A549 (cell line): Measurements from ENCODE around the gene OXTR.

ENCODE experiments used
- BHLHE40 ChIP-seq: IDR thresholded peaks from 2 replicates; pipeline ENCODE4 v1.6.1; 2012; ENCODE audit warnings: low read depth, low read length, inconsistent platforms
- KDM5A ChIP-seq: fragments of 200-600 bp; sonication (generic); IDR thresholded peaks from 2 replicates; pipeline ENCODE4 v1.6.1; 2016; ENCODE audit warnings: antibody characterized with exemption, mild to moderate bottlenecking
- MYC ChIP-seq: IDR thresholded peaks from 2 replicates; pipeline ENCODE4 v1.6.1; 2012; ENCODE audit warnings: mild to moderate bottlenecking, inconsistent platforms, low read length, improper control_type of control experiment, borderline replicate concordance
- RAD21 ChIP-seq, 2 experiments: fragments of >200 bp in 1 of 2; sonication (Bioruptor Twin) in 1 of 2; formaldehyde crosslinking in 1 of 2; IDR thresholded peaks in 1 of 2; conservative IDR thresholded peaks in 1 of 2; 2 replicates in 1 of 2; 3 replicates in 1 of 2; pipeline ENCODE4 v1.6.1; 2012 to 2018; ENCODE audit warnings: inconsistent platforms in 1 of 2
- SREBF2 ChIP-seq: fragments of 450-650 bp; IDR thresholded peaks from 2 replicates; pipeline ENCODE4 v1.6.1; 2014; ENCODE audit warnings: mild to moderate bottlenecking, moderate library complexity
- TFCP2L1 ChIP-seq: fragments of 250-450 bp; sonication (Bioruptor Pico); IDR thresholded peaks from 2 replicates; pipeline ENCODE4 v1.5.0; 2021; ENCODE audit warnings: mild to moderate bottlenecking
- TF ChIP-seq, protein P1 (sequence below): fragments of 450-650 bp; IDR thresholded peaks from 2 replicates; pipeline ENCODE4 v1.6.1; 2014; ENCODE audit warnings: antibody characterized with exemption
- TF ChIP-seq, protein P2 (sequence below): fragments of >200 bp; sonication (Bioruptor Twin); formaldehyde crosslinking; IDR thresholded peaks from 3 replicates; pipeline ENCODE4 v1.5.1; 2016
- TF ChIP-seq, protein P3 (sequence below): fragments of 200-600 bp; sonication (generic); IDR thresholded peaks from 2 replicates; pipeline ENCODE4 v1.6.1; 2016; ENCODE audit warnings: antibody characterized with exemption, mild to moderate bottlenecking, moderate library complexity
- TF ChIP-seq, protein P4 (sequence below): fragments of 150-350 bp; IDR thresholded peaks from 2 replicates; pipeline ENCODE4 v1.6.1; 2014; ENCODE audit warnings: low read depth, mild to moderate bottlenecking, low read length
- TF ChIP-seq, protein P5 (sequence below): fragments of 250-450 bp; sonication (Bioruptor Pico); IDR thresholded peaks from 2 replicates; pipeline ENCODE4 v1.5.0; 2021; ENCODE audit warnings: mild to moderate bottlenecking, moderate library complexity, borderline replicate concordance
- TF ChIP-seq, protein P6 (sequence below): IDR thresholded peaks from 2 replicates; pipeline ENCODE4 v1.6.1; 2012

DNA sequence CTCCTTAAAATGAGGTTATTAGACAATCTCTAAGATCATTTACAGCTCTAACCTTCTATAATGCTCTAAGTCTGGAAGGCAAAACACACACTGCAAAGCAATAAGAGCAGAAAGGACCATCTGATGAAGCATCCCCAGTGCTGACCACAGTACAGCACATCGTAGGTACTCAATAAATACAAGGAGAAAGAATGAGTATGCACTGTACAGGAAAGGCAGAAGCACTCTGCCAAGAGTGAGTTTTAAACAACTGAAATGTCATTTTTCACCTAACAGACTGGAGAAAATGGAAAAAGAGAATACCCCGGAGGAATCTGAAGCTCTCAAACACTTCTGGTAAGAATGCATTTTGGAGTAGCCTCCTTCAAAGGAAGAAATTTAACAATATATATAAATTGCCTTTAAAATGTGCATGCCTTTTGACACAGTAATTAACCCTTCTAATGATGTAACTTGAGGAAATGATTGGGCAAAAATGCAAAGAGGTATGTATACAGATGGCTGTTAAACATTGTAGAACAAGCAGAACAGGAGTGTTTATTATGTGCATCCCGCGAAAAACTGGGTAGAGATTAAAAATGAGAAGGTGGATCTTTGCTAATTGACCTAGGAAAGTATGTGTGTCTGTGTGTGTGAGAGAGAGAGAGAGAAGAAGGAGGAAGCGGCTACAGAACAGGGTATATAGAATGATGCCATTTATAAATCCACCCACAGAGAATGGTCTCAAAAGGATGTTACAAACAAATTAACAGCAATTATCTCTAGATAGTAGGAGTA lies 8.0 kb upstream of the OXTR start:
- TF ChIP-seq, protein P1, sequence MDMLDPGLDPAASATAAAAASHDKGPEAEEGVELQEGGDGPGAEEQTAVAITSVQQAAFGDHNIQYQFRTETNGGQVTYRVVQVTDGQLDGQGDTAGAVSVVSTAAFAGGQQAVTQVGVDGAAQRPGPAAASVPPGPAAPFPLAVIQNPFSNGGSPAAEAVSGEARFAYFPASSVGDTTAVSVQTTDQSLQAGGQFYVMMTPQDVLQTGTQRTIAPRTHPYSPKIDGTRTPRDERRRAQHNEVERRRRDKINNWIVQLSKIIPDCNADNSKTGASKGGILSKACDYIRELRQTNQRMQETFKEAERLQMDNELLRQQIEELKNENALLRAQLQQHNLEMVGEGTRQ = no peak
- TF ChIP-seq, protein P2, sequence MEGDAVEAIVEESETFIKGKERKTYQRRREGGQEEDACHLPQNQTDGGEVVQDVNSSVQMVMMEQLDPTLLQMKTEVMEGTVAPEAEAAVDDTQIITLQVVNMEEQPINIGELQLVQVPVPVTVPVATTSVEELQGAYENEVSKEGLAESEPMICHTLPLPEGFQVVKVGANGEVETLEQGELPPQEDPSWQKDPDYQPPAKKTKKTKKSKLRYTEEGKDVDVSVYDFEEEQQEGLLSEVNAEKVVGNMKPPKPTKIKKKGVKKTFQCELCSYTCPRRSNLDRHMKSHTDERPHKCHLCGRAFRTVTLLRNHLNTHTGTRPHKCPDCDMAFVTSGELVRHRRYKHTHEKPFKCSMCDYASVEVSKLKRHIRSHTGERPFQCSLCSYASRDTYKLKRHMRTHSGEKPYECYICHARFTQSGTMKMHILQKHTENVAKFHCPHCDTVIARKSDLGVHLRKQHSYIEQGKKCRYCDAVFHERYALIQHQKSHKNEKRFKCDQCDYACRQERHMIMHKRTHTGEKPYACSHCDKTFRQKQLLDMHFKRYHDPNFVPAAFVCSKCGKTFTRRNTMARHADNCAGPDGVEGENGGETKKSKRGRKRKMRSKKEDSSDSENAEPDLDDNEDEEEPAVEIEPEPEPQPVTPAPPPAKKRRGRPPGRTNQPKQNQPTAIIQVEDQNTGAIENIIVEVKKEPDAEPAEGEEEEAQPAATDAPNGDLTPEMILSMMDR = no peak
- TF ChIP-seq, protein P3, sequence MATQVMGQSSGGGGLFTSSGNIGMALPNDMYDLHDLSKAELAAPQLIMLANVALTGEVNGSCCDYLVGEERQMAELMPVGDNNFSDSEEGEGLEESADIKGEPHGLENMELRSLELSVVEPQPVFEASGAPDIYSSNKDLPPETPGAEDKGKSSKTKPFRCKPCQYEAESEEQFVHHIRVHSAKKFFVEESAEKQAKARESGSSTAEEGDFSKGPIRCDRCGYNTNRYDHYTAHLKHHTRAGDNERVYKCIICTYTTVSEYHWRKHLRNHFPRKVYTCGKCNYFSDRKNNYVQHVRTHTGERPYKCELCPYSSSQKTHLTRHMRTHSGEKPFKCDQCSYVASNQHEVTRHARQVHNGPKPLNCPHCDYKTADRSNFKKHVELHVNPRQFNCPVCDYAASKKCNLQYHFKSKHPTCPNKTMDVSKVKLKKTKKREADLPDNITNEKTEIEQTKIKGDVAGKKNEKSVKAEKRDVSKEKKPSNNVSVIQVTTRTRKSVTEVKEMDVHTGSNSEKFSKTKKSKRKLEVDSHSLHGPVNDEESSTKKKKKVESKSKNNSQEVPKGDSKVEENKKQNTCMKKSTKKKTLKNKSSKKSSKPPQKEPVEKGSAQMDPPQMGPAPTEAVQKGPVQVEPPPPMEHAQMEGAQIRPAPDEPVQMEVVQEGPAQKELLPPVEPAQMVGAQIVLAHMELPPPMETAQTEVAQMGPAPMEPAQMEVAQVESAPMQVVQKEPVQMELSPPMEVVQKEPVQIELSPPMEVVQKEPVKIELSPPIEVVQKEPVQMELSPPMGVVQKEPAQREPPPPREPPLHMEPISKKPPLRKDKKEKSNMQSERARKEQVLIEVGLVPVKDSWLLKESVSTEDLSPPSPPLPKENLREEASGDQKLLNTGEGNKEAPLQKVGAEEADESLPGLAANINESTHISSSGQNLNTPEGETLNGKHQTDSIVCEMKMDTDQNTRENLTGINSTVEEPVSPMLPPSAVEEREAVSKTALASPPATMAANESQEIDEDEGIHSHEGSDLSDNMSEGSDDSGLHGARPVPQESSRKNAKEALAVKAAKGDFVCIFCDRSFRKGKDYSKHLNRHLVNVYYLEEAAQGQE = no peak
- TF ChIP-seq KDM5A (no peak), MYC (no peak), RAD21 (conservative IDR thresholded peaks at IDR 0.05 in 1 of 2, IDR thresholded peaks at IDR 0.05 in 1 of 2) (no peak), TFCP2L1 (CRISPR knock-in tag) (no peak), SREBF2 (no peak), BHLHE40 (no peak)
- TF ChIP-seq, protein P4, sequence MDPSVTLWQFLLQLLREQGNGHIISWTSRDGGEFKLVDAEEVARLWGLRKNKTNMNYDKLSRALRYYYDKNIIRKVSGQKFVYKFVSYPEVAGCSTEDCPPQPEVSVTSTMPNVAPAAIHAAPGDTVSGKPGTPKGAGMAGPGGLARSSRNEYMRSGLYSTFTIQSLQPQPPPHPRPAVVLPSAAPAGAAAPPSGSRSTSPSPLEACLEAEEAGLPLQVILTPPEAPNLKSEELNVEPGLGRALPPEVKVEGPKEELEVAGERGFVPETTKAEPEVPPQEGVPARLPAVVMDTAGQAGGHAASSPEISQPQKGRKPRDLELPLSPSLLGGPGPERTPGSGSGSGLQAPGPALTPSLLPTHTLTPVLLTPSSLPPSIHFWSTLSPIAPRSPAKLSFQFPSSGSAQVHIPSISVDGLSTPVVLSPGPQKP = no peak
- TF ChIP-seq, protein P5, sequence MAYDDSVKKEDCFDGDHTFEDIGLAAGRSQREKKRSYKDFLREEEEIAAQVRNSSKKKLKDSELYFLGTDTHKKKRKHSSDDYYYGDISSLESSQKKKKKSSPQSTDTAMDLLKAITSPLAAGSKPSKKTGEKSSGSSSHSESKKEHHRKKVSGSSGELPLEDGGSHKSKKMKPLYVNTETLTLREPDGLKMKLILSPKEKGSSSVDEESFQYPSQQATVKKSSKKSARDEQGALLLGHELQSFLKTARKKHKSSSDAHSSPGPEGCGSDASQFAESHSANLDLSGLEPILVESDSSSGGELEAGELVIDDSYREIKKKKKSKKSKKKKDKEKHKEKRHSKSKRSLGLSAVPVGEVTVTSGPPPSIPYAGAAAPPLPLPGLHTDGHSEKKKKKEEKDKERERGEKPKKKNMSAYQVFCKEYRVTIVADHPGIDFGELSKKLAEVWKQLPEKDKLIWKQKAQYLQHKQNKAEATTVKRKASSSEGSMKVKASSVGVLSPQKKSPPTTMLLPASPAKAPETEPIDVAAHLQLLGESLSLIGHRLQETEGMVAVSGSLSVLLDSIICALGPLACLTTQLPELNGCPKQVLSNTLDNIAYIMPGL (CRISPR knock-in tag) = no peak
- TF ChIP-seq, protein P6, sequence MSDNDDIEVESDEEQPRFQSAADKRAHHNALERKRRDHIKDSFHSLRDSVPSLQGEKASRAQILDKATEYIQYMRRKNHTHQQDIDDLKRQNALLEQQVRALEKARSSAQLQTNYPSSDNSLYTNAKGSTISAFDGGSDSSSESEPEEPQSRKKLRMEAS = no peak
